HUES64 (cell line): Measurements from ENCODE around the gene GAPVD1.
A peak's percentile ranks its signal among the peaks of the same experiment; 100 is the strongest.

Experiments used
- H3K27ac ChIP-seq: 2 replicates; pipeline ENCODE4 v1.7.0; 2013; ENCODE audit warnings: low read depth, low read length, inconsistent platforms
- H3K27me3 ChIP-seq: 2 replicates; pipeline ENCODE4 v1.6.1; 2013; ENCODE audit warnings: mild to moderate bottlenecking, low read length; ENCODE audit not compliant: insufficient read depth
- H3K36me3 ChIP-seq: 2 replicates; pipeline ENCODE4 v1.6.1; 2013; ENCODE audit warnings: mild to moderate bottlenecking, low read length; ENCODE audit not compliant: insufficient read depth
- H3K4me1 ChIP-seq: 2 replicates; pipeline ENCODE4 v1.6.1; 2013; ENCODE audit warnings: mild to moderate bottlenecking, low read length, moderate library complexity; ENCODE audit not compliant: insufficient read depth
- H3K4me3 ChIP-seq: 2 replicates; pipeline ENCODE4 v1.5.1; 2013; ENCODE audit warnings: mild to moderate bottlenecking, low read length, moderate library complexity
- H3K9ac ChIP-seq: 2 replicates; pipeline ENCODE4 v1.6.1; 2013; ENCODE audit warnings: mild to moderate bottlenecking, low read depth, low read length
- H3K9me3 ChIP-seq: 2 replicates; pipeline ENCODE4 v1.6.1; 2013; ENCODE audit warnings: low read depth, low read length; ENCODE audit not compliant: insufficient read depth
- WGBS: fragments of 150-250, 120-280 bp; methylation state at CpG from one replicate; pipeline ENCODE4 v1.1.7; 2013; ENCODE audit warnings: missing lambda C conversion rate; 5-methylcytosine and 5-hydroxymethylcytosine counted together

The GAPVD1 gene

GRCh38 chr9:125238915-125239446 is 22.6 kb upstream of the GAPVD1 start:
- Histone ChIP-seq H3K4me3 (peak overlapping the region; percentile 89; the same call in 1 of the 2 replicates), H3K36me3 (peaks cover 61% of the 10 kb centered on the region), H3K9ac (peak overlapping the region; percentile 34; the same call in 1 of the 2 replicates), H3K9me3 (no peaks in the 10 kb centered on the region), H3K27me3 (no peaks in the 10 kb centered on the region), H3K4me1 (peaks cover 14% of the 10 kb centered on the region; the same call in 1 of the 2 replicates), H3K27ac (no peak overlapping the region)
- WGBS: 95% methylated on average over 14 of the region's 14 CpGs

DNA sequence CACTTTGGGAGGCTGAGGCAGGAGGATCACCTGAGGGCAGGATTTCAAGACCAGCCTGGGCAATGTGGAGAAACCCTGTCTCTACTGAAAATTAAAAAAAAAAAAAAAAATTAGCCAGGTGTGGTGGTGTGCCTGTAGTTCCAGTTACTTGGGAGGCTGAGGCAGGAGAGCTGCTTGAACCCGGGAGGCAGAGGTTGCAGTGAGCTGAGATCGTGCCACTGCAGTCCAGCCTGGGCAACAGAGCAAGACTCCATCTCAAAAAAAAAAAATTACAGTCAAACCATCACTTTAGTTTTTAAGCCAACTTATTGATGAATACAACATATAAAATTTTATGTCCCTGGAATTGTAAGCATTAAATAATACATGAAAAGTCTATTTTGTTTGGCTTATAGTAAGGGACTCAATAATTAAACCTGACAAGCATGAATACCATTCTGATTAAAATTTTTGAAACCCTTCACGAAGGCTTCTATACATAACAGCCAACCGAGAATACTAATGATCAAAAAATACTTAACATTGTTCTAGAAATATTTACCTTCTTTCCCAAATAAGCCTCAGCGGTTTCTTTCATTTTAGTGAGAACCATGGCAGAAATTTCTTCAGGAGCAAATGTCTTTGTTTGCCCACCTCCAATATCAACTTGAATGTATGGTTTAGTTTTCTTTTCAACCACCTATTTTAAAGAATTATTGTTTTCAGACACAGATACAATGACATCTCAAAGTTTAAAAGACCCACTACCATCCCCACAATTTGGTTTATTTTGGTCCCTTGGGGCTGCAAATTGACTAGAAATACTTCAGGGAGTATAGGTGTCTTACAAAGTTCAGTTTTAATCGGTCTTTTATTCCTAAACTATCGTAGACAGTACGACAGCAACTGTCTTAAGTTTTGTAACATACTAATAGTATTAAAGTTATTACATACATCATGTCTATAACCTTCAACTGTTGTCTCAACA is 21.7 kb upstream of the GAPVD1 start:
- Histone ChIP-seq H3K4me3 (peak overlapping the region; percentile 89), H3K4me1 (peaks cover 14% of the 10 kb centered on the region; the same call in 1 of the 2 replicates), H3K9me3 (no peaks in the 10 kb centered on the region), H3K27ac (peak overlapping the region; percentile 88; the same call in 1 of the 2 replicates), H3K9ac (peak overlapping the region; percentile 97), H3K27me3 (no peaks in the 10 kb centered on the region), H3K36me3 (peaks cover 56% of the 10 kb centered on the region)
- 59% methylated on average over 6 of the region's 8 CpGs for WGBS

DNA sequence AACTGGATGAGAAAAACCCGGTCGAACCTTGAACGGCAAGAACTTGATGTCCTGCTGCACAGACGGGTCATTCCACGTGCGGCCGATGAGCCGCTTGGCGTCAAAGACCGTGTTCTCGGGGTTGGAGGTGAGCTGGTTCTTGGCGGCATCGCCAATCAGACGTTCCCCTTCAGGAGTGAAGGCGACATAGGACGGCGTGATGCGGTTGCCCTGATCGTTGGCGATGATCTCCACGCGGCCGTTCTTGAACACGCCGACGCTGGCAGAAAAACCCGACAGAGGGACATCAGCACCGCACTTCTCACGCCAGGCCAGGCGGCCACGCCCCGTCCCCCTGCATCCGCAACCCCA is 21.0 kb upstream of the GAPVD1 start:
- Histone ChIP-seq H3K9ac (peak overlapping the region; percentile 97), H3K36me3 (peaks cover 48% of the 10 kb centered on the region), H3K4me3 (peak overlapping the region; percentile 89), H3K4me1 (peaks cover 14% of the 10 kb centered on the region; the same call in 1 of the 2 replicates), H3K27ac (peak overlapping the region; percentile 88), H3K27me3 (no peaks in the 10 kb centered on the region), H3K9me3 (no peaks in the 10 kb centered on the region)
- under 1% methylated on average over 33 of the region's 33 CpGs for WGBS

DNA sequence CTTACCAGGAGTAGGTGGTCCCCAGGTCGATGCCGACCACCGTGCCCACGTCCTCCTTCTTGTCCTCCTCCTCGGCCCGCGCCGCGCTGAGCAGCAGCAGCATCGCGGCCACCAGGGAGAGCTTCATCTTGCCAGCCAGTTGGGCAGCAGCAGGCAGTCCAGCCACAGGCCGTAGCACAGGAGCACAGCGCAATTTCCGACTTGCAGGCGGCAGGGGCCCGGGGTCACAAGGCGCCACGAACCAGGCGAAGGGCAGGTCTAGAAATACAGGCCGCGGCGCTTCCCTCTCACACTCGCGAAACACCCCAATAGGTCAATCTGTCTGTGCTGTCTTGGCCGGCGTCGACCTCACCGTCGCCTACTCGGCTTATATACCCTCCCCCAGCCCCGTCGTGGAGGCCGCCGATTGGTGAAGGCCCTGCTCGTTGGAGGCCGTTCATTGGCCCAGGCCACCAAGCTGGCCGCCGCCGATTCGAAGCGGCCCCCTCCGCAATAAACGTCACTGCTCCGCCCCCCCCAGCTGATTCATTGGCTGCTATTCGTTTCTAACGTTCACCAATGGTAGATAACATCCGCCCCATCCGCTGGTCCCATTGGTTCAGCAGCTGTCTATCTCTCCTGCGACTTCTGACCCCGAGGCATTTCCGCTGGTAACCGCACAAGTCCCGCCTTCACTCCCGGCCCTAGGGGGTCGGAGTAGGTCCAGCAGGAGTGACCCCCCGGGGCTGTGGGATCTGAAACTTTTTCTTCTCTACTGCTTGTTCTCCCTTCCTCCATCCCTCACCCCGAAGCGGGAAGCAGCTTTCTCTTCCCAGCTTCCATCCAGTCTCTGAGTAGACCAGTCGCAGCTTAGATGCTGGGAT is 20.4 kb upstream of the GAPVD1 start, which contains the start of gene HSPA5:
Gene HSPA5 (minus strand): TSS at position 344 of the 863 bp plus-strand sequence. CDS start 217 bp downstream, at position 127.
- WGBS: under 1% methylated on average over 59 of the region's 59 CpGs
- Histone ChIP-seq H3K4me3 (peak within 1 kb of the TSS; percentile 91), H3K9me3 (no peaks in the 10 kb centered on the region), H3K27me3 (no peaks in the 10 kb centered on the region), H3K36me3 (peaks cover 42% of the 10 kb centered on the region), H3K4me1 (peaks cover 14% of the 10 kb centered on the region; the same call in 1 of the 2 replicates), H3K9ac (peak within 1 kb of the TSS; percentile 97), H3K27ac (peak within 1 kb of the TSS; percentile 88)

DNA sequence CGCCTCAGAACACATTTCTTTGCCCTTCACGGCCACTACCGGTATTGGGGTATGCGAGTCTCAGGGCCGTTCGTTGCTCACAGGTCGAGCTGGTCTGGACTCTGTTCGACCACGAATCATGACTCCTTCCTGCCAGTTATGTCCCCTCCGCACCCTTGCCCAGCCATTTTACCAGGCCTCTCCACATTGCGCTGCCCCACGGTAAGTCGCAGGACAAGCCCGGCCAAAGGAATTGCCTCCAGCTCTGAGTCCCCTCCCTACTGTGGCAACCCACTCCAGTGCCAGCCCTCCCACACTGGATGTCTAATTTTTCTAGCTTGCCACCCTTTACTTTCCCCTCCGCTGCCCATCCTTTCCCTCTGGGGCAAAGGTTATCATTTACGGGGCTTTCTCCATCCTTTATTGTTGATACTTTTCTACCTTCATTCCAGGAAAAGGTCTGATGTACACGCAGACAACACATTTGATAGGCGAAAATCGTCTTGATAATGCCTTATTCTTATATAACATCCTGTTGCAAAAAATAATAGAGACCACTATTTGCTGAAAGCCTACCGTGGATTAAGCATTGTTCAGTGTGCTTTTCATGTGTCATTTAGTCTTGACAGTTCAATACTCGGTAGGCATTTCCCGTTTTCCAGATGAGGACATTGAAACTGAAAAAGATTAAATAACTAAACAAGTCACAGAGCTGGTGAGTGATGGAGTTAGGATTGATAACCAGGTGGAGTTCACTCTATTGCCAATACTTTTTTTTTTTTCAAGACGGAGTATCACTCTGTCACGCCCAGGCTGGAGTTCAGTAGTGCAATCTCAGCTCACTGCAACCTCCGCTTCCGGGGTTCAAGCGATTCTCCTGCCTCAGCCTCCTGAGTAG is 19.5 kb upstream of the GAPVD1 start:
- no peaks in the 10 kb centered on the region for H3K27me3 ChIP-seq
- H3K27ac ChIP-seq: peak overlapping the region; percentile 85
- peak overlapping the region; percentile 96 for H3K9ac ChIP-seq
- WGBS: 29% methylated on average over 27 of the region's 27 CpGs
- peaks cover 34% of the 10 kb centered on the region for H3K36me3 ChIP-seq
- peaks cover 12% of the 10 kb centered on the region; the same call in 1 of the 2 replicates for H3K4me1 ChIP-seq
- peak overlapping the region; percentile 91 for H3K4me3 ChIP-seq
- H3K9me3 ChIP-seq: no peaks in the 10 kb centered on the region

DNA sequence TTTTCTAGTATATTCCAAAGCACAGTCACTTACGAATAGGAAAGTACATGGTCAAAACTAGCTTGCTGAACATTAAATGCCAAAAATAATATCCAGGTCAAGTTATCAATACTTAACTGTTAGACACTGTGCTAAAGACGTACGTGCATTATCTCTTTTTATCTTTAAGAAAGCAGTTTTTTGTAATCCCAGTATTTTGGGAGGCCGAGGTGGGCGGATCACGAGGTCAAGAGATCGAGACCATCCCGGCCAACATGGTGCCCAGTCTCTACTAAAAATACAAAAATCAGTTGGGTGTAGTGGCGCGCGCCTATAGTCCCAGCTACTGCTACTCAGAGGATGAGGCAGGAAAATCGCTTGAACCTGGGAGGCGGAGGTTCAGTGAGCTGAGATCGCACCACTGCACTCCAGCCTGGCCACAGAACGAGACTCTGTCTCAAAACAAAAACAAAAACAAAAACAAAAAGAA is 17.8 kb upstream of the GAPVD1 start:
- no peak overlapping the region for H3K27ac ChIP-seq

DNA sequence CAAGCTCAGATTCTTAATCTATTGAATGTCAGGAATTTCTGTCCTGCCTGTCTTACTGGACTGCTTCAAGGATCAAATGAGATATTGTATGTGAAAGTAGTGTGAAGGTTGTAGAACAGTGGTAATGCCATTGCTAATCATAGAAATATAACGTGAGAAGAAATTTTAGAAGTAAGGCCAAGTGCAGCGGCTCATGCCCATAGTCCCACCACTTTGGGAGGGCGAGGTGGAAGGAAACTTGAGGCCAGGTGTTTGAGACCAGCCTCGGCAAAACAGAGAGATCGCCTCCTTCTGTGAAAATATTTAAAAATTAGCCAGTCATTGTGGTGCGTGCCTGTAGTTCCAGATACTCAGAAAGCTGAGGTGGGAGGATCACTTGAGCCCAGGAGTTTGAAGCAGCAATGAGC is 15.4 kb upstream of the GAPVD1 start:
- Histone ChIP-seq H3K4me3 (no peak overlapping the region), H3K9me3 (no peaks in the 10 kb centered on the region), H3K27me3 (no peaks in the 10 kb centered on the region), H3K27ac (no peak overlapping the region), H3K9ac (no peak overlapping the region), H3K4me1 (peaks cover 3% of the 10 kb centered on the region; the same call in 1 of the 2 replicates), H3K36me3 (no peaks in the 10 kb centered on the region)
- 94% methylated on average over 6 of the region's 6 CpGs for WGBS

More for the DNA sequence above, 17.8 kb upstream of the GAPVD1 start:
- Histone ChIP-seq H3K9me3 (no peaks in the 10 kb centered on the region), H3K4me1 (peaks cover 3% of the 10 kb centered on the region; the same call in 1 of the 2 replicates), H3K36me3 (peaks cover 16% of the 10 kb centered on the region), H3K9ac (no peak overlapping the region), H3K27me3 (no peaks in the 10 kb centered on the region), H3K4me3 (no peak overlapping the region)
- 96% methylated on average over 15 of the region's 15 CpGs for WGBS

DNA sequence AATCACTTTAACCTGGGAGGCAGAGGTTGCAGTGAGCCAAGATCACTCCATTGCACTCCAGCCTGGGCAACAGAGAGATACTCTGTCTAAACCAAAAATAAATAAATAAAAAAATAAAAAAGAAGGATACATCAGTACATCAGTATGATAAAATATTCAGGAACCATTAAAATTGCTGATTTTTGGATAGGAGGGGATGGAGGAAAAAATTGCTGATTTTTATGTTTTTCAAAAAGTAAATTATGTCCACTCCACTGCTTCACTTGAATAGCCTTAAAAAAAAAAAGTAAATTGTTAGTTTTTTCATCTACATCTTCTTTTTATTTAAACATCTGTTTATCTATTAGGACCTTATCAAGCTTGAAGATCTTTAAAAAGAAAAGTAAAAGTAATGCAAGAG is 7.4 kb upstream of the GAPVD1 start:
- no peak overlapping the region for H3K27ac ChIP-seq
- no peak overlapping the region for H3K4me3 ChIP-seq
- H3K9me3 ChIP-seq: no peaks in the 10 kb centered on the region
- H3K36me3 ChIP-seq: no peaks in the 10 kb centered on the region
- no peaks in the 10 kb centered on the region for H3K4me1 ChIP-seq
- no peak overlapping the region for H3K9ac ChIP-seq
- H3K27me3 ChIP-seq: no peaks in the 10 kb centered on the region

DNA sequence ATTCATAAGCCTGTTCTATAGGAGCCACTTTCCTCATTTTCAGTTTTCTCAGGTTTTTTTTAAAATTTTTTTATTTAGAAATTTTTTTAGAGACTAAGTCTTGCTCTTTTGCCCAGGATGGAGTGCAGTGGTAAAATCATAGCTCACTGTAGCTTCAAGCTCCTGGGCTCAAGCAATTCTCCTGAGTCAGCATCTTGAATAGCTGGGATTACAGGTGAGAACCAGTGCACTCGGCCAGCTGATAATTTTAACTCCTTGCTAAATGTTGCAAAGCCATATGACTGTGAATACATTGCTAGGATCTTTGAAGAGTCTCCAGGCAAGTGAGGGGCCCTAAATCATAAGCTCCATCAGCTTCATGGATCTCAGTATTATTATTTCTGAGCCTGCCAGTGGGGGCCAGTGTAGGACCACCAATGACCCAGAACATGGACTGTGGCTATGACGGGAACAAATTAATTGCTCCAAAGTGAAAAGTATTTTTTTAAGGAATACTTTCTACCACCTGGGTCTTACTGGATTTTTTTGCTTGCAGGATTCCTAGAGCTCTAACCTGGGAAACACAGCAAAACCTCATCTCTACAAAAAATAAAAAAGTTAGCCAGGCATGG is 5.7 kb upstream of the GAPVD1 start:
- Histone ChIP-seq H3K4me1 (no peaks in the 10 kb centered on the region), H3K9ac (no peak overlapping the region), H3K36me3 (no peaks in the 10 kb centered on the region), H3K27me3 (no peaks in the 10 kb centered on the region), H3K9me3 (no peaks in the 10 kb centered on the region), H3K4me3 (no peak overlapping the region), H3K27ac (no peak overlapping the region)
- 77% methylated on average over 2 of the region's 2 CpGs for WGBS
